Esophagus squamous epithelium (tissue), 5 donors: ENCODE measurements around the gene IFT88. TPM values are rescaled to one million over a fixed set of nuclear protein-coding genes. Genes with fewer than 3 reads are reported as not detected.

Source experiments
- DNase-seq: peaks from one replicate; lab custom pipeline; 2025; lab: John Stamatoyannopoulos, UW
- H3K27ac ChIP-seq, 4 donors: fragments of 200-600 bp; sonication (generic); one replicate each; pipeline ENCODE4 v1.5.1; 2016 to 2019; ENCODE audit warnings: mild to moderate bottlenecking in 1 of 4
- H3K27me3 ChIP-seq, 4 donors: fragments of 200-600 bp; sonication (generic); 1 replicate in 3 of 4; 2 replicates in 1 of 4; pipeline versions ENCODE4 v1.5.1 to v1.6.0; 2017 to 2021; ENCODE audit warnings: antibody characterized with exemption in 1 of 4
- H3K36me3 ChIP-seq, 3 donors: fragments of 200-600 bp; sonication (generic); one replicate each; pipeline ENCODE4 v1.5.1; 2016 to 2019
- H3K4me1 ChIP-seq, 3 donors: fragments of 200-600 bp; sonication (generic); one replicate each; pipeline ENCODE4 v1.5.1; 2017 to 2019
- H3K4me3 ChIP-seq, 4 donors: fragments of 200-600 bp; sonication (generic); 1 replicate in 3 of 4; 2 replicates in 1 of 4; pipeline ENCODE4 v1.5.1; 2016 to 2019; ENCODE audit warnings: mild to moderate bottlenecking in 2 of 4, moderate library complexity in 1 of 4
- H3K9me3 ChIP-seq, 3 donors: fragments of 200-600 bp; sonication (generic); one replicate each; pipeline ENCODE4 v1.5.1; 2016 to 2019
- POLR2A ChIP-seq, 4 donors: fragments of 450-650 bp; IDR thresholded peaks; one replicate each; pipeline ENCODE4 v1.6.1; 2017; ENCODE audit warnings: antibody characterized with exemption in 4 of 4, mild to moderate bottlenecking in 4 of 4, moderate library complexity in 3 of 4
- WGBS, 2 donors: methylation state at CpG; one replicate each; pipeline ENCODE4 v1.1.5; 2018; 5-methylcytosine and 5-hydroxymethylcytosine counted together
- intact Hi-C: fragments of 100-400 bp; cut with DNase I; formaldehyde crosslinking; loops from one replicate; pipeline ENCODE4 v1.15.0; 2022
- total RNA-seq, 4 donors: library from RNA; depleted of rRNA; stranded (reverse); fragments of >200 nt; gene quantifications; one replicate each; pipeline ENCODE4 v1.1.0, GENCODE V29; 2016
- TF ChIP-seq, protein P1 (sequence below), 6 experiments: fragments of 450-650 bp in 4 of 6; fragments of 200-600 bp in 2 of 6; sonication (generic) in 2 of 6; IDR thresholded peaks; one replicate each; pipeline ENCODE4 v1.5.1; 2016 to 2019; ENCODE audit warnings: antibody characterized with exemption in 6 of 6, mild to moderate bottlenecking in 4 of 6, moderate library complexity in 4 of 6
- donor health status: DM: yes; HTN: yes; CAD: no.

Gene IFT88
- total RNA-seq, 4 donors from 2014 or later, result 2.0 to 7.8 (median 4.8) TPM

DNA sequence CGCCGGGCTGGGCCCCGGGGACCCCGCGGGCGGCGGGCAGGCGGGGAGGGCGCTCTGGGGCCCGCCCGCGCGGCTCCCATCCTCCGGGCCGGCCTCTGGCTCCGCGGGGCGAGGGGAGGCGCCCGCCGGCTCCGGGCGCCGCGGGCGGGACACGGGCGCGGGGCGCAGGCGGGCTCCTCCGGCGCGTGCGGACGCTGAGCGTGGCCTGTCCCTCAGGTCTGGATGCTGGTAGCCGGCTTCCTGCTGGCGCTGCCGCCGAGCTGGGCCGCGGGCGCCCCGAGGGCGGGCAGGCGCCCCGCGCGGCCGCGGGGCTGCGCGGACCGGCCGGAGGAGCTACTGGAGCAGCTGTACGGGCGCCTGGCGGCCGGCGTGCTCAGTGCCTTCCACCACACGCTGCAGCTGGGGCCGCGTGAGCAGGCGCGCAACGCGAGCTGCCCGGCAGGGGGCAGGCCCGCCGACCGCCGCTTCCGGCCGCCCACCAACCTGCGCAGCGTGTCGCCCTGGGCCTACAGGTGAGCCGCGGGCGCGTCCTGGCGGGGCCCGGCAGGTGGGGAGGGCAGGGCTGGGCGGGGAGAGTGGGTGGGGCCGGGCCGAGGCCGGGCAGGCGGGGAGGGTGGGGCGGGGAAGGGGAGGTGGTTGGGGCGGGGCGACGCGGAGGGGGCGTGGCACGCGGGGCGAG is 137.0 kb downstream of the IFT88 start:
- DNase-seq, result peak; percentile 15
- peaks cover 0 to 33% (median 0%) of the 10 kb centered on the region in 4 donors for H3K27me3 ChIP-seq
- no peaks in the 10 kb centered on the region for H3K36me3 ChIP-seq
- TF ChIP-seq, protein P1, sequence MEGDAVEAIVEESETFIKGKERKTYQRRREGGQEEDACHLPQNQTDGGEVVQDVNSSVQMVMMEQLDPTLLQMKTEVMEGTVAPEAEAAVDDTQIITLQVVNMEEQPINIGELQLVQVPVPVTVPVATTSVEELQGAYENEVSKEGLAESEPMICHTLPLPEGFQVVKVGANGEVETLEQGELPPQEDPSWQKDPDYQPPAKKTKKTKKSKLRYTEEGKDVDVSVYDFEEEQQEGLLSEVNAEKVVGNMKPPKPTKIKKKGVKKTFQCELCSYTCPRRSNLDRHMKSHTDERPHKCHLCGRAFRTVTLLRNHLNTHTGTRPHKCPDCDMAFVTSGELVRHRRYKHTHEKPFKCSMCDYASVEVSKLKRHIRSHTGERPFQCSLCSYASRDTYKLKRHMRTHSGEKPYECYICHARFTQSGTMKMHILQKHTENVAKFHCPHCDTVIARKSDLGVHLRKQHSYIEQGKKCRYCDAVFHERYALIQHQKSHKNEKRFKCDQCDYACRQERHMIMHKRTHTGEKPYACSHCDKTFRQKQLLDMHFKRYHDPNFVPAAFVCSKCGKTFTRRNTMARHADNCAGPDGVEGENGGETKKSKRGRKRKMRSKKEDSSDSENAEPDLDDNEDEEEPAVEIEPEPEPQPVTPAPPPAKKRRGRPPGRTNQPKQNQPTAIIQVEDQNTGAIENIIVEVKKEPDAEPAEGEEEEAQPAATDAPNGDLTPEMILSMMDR (IDR thresholded peaks at IDR 0.05), result peak in 5 of 6 experiments; percentile 25 to 79 (median 70)
- peak in 1 of 4 donors; percentile 33 for TF ChIP-seq POLR2A (IDR thresholded peaks at IDR 0.05)
- no CpG with 5 or more reads among the region's 98 CpGs for WGBS, 2 donors
- H3K4me3 ChIP-seq, result peak overlapping the region; percentile 44 to 86 (median 61)
- no peaks in the 10 kb centered on the region for H3K9me3 ChIP-seq
- peak overlapping the region in 3 of 4 donors; percentile 54 to 87 (median 83) for H3K27ac ChIP-seq
- intact Hi-C loops, result loop anchor here (10.0 kb wide), 1 partner anchor 209 kb away; no protein-coding TSS in a partner anchor
- peaks cover 4 to 27% (median 7%) of the 10 kb centered on the region in 3 donors for H3K4me1 ChIP-seq

DNA sequence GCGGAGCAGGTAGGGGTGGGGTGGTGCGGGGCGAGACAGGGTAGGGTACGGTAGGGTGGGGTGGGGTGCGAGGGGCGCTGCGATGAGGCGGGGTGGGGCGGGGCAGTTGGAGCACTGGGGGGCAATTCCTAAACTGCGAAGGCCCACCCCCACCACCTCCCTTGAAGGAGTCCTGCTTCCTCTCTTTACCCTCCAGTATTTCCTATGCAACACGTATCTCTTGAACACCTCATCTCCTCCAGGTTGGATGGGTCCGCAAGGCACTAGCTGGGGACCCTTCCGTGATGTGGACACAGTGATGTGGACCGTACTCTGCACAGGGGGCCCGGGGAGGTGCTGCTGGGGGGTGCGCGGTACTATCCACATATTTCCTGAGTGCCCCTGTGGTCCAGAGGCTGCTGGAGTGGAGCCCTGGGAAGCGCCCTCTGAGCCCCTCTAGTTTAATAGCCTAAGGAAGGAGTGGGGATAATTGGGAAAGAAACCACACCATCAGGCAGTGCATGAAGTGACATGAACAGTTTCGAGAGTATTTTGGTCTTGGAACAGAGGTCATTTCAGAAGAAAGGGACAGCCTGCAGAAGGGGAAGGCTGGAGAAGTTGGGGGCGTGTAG is 137.6 kb downstream of the IFT88 start:
- Histone ChIP-seq H3K27me3 (peaks cover 0 to 32% (median 0%) of the 10 kb centered on the region in 4 donors), H3K4me1 (peaks cover 4 to 34% (median 7%) of the 10 kb centered on the region in 3 donors), H3K36me3 (no peaks in the 10 kb centered on the region), H3K27ac (peak overlapping the region in 3 of 4 donors; percentile 54 to 87 (median 83)), H3K4me3 (peak overlapping the region; percentile 44 to 86 (median 61)), H3K9me3 (no peaks in the 10 kb centered on the region)
- WGBS, 2 donors, result 31 to 53% methylated on average over 5 to 8 of the region's 20 CpGs
- TF ChIP-seq POLR2A (IDR thresholded peaks at IDR 0.05), result no peak
- TF ChIP-seq, protein P1 (IDR thresholded peaks at IDR 0.05), result no peak
- intact Hi-C loops, result loop anchor here (10.0 kb wide), 1 partner anchor 210 kb away; no protein-coding TSS in a partner anchor
- DNase-seq, result no peak

DNA sequence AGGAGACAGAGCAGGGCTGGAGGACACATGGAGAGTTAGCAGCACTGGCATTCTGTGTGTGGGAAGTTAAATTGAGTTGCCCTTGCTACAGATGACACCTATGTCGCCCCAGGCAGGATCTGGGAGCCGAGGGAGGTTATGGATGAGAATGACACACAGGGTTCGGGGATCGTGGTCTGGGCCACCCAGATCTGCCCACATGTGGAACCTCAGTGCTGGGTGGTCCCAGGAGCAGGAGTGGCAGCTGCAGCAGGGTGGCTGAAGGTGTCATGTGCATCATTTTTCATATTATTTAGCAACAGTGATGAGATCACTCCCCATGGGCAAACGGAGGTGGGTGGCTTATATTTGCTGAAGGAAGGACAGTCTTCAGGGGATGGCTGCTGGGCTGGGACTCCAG is 139.7 kb downstream of the IFT88 start:
- Histone ChIP-seq H3K36me3 (no peaks in the 10 kb centered on the region), H3K9me3 (no peaks in the 10 kb centered on the region), H3K4me1 (peaks cover 4 to 34% (median 10%) of the 10 kb centered on the region in 3 donors), H3K27me3 (peaks cover 0 to 16% (median 0%) of the 10 kb centered on the region in 4 donors), H3K27ac (no peak overlapping the region), H3K4me3 (no peak overlapping the region)
- WGBS, 2 donors, result 78 to 90% methylated on average over 4 to 5 of the region's 5 CpGs
- no peak for DNase-seq
- intact Hi-C loops, result loop anchor here (10.0 kb wide), 1 partner anchor 212 kb away; no protein-coding TSS in a partner anchor
- TF ChIP-seq, protein P1 (IDR thresholded peaks at IDR 0.05), result no peak
- no peak for TF ChIP-seq POLR2A (IDR thresholded peaks at IDR 0.05)

DNA sequence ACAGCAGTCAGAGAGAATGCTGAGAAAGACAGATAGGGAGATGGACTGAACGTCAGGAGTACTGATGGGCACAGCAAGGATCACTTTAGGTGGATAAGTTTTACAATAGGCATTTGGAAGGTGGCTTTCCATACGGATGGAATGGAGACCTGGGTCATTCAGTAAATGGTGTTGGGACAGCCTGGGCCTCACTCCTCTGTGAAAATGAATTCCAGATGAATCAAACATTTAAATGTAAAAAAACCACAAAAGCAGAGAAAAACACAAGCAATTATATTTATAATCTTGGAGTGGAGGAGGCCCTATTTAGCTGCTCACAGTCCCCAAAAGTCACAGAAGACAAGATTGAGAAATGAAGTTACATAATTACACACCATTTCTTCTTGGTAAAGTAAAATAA is 141.3 kb downstream of the IFT88 start:
- Histone ChIP-seq H3K4me3 (no peak overlapping the region), H3K27ac (peak overlapping the region in 1 of 4 donors; percentile 36), H3K36me3 (no peaks in the 10 kb centered on the region), H3K9me3 (no peaks in the 10 kb centered on the region), H3K4me1 (peaks cover 6 to 30% (median 13%) of the 10 kb centered on the region in 3 donors), H3K27me3 (peaks cover 0 to 3% (median 0%) of the 10 kb centered on the region in 4 donors)
- TF ChIP-seq, protein P1 (IDR thresholded peaks at IDR 0.05), result no peak
- TF ChIP-seq POLR2A (IDR thresholded peaks at IDR 0.05), result no peak
- intact Hi-C loops, result loop anchor here (10.0 kb wide), 1 partner anchor 213 kb away; no protein-coding TSS in a partner anchor
- WGBS, 2 donors, result 50 to 61% methylated on average over 2 of the region's 2 CpGs
- DNase-seq, result no peak
